ENCODE measurements around the gene PLD3. TPM values are rescaled to one million over a fixed set of nuclear protein-coding genes. Genes with fewer than 3 reads are reported as not detected.

The PLD3 gene
- total and polyA plus RNA-seq, 2 donors (not counting 3 experiments of a cell fraction or from before 2014, with no cell fraction given), result 166 to 479 TPM

- no peak overlapping the region for H3K9ac ChIP-seq (replicated peaks; ENCODE audit: extremely low read depth, insufficient read depth, low read length)
- TF ChIP-seq EZH2 (IDR thresholded peaks at IDR 0.05; ENCODE audit: borderline replicate concordance, low read depth, low read length, severe bottlenecking), result no peak
- peak; percentile 14 for TF ChIP-seq POLR2AphosphoS5 (IDR thresholded peaks at IDR 0.05; ENCODE audit: insufficient read depth, low read depth, low read length)
- TF ChIP-seq FOS (IDR thresholded peaks at IDR 0.05; ENCODE audit: borderline replicate concordance, insufficient read depth, low read length), result no peak
- no peak for TF ChIP-seq MYC (IDR thresholded peaks at IDR 0.05; ENCODE audit: low read depth, low read length)
- H3K9me3 ChIP-seq (replicated peaks; ENCODE audit: control insufficient read depth, insufficient read depth, low read length), result no peaks in the 10 kb centered on the region
- no peak overlapping the region for H3K4me3 ChIP-seq (replicated peaks in 1 of 3; ENCODE audit: insufficient read depth in 1 of 3, low read depth in 1 of 3, low read length in 3 of 3)
- H3K27me3 ChIP-seq (ENCODE audit: control insufficient read depth in 2 of 2, insufficient read depth in 2 of 2, low read length in 2 of 2), result no peaks in the 10 kb centered on the region
- H4K20me1 ChIP-seq (replicated peaks; ENCODE audit: control insufficient read depth, extremely low read depth, insufficient read depth, low read length), result no peaks in the 10 kb centered on the region
- POLR2A ChIA-PET, result no interaction called here
- BruUV-seq (replicated peaks), result TSS peak; percentile 10
- no peak overlapping the region for H2AFZ ChIP-seq (ENCODE audit: low read depth, low read length)
- H3K27ac ChIP-seq (ENCODE audit: insufficient read depth, low read depth, low read length), result no peak overlapping the region
- DNase-seq (ENCODE audit: low read depth, low spot score), result no peak
- no peak overlapping the region for H3K4me2 ChIP-seq (ENCODE audit: insufficient read depth, low read length)
- no peaks in the 10 kb centered on the region for H3K9me1 ChIP-seq (replicated peaks; ENCODE audit: control insufficient read depth, extremely low read depth, insufficient read depth, low read length)
- no peaks in the 10 kb centered on the region for H3K79me2 ChIP-seq (ENCODE audit: control insufficient read depth, insufficient read depth, low read length)
- intact Hi-C loops (cut with micrococcal nuclease) (no loop called here), dilution Hi-C loops (cut with MboI; ENCODE audit: extremely low pct_ligation_motif_present, low sequenced_read_pairs) (no loop called here)
- FAIRE-seq, result no peak
- CTCF ChIA-PET, result interaction anchor here (1.2 kb wide), 1 partner anchor 11 kb away, joined by 4 read pairs; no protein-coding TSS in a partner anchor
- no peaks in the 10 kb centered on the region for H3K4me1 ChIP-seq (ENCODE audit: control insufficient read depth, extremely low read depth, insufficient read depth, low read length)
- peaks cover 2 to 3% of the 10 kb centered on the region in 2 experiments for H3K36me3 ChIP-seq (ENCODE audit: control insufficient read depth in 2 of 2, extremely low read depth in 1 of 2, insufficient read depth in 2 of 2, low read length in 2 of 2)
Measured at GRCh38 chr19:40315812-40316470, 32.6 kb upstream of the PLD3 start.

- TF ChIP-seq POLR2AphosphoS5 (IDR thresholded peaks at IDR 0.05; ENCODE audit: insufficient read depth, low read depth, low read length) (no peak), FOS (IDR thresholded peaks at IDR 0.05; ENCODE audit: borderline replicate concordance, insufficient read depth, low read length) (no peak), CTCF (IDR thresholded peaks at IDR 0.05; ENCODE audit: extremely low read depth in 1 of 2, insufficient read depth in 1 of 2, low read depth in 1 of 2, low read length in 2 of 2) (no peak), MAX (IDR thresholded peaks at IDR 0.05; ENCODE audit: insufficient read depth, insufficient read length) (no peak), MYC (IDR thresholded peaks at IDR 0.05; ENCODE audit: low read depth, low read length) (no peak), POLR2A (IDR thresholded peaks at IDR 0.05; ENCODE audit: low read depth, low read length) (no peak), JUN (IDR thresholded peaks at IDR 0.05; ENCODE audit: borderline replicate concordance, insufficient read depth, insufficient read length, low read depth) (no peak), GATA2 (IDR thresholded peaks at IDR 0.05; ENCODE audit: insufficient read depth, insufficient read length, low read depth, low read length) (no peak), EZH2 (IDR thresholded peaks at IDR 0.05; ENCODE audit: borderline replicate concordance, low read depth, low read length, severe bottlenecking) (no peak)
- Histone ChIP-seq H3K9me1 (replicated peaks; ENCODE audit: control insufficient read depth, extremely low read depth, insufficient read depth, low read length) (no peaks in the 10 kb centered on the region), H3K9me3 (replicated peaks; ENCODE audit: control insufficient read depth, insufficient read depth, low read length) (no peaks in the 10 kb centered on the region), H3K27me3 (ENCODE audit: control insufficient read depth in 2 of 2, insufficient read depth in 2 of 2, low read length in 2 of 2) (no peaks in the 10 kb centered on the region), H3K36me3 (ENCODE audit: control insufficient read depth in 2 of 2, extremely low read depth in 1 of 2, insufficient read depth in 2 of 2, low read length in 2 of 2) (peaks cover 6 to 14% of the 10 kb centered on the region in 2 experiments), H3K4me1 (ENCODE audit: control insufficient read depth, extremely low read depth, insufficient read depth, low read length) (peaks cover 3% of the 10 kb centered on the region), H3K4me2 (ENCODE audit: insufficient read depth, low read length) (no peak overlapping the region), H2AFZ (ENCODE audit: low read depth, low read length) (no peak overlapping the region), H3K9ac (replicated peaks; ENCODE audit: extremely low read depth, insufficient read depth, low read length) (no peak overlapping the region), H4K20me1 (replicated peaks; ENCODE audit: control insufficient read depth, extremely low read depth, insufficient read depth, low read length) (no peaks in the 10 kb centered on the region), H3K79me2 (ENCODE audit: control insufficient read depth, insufficient read depth, low read length) (no peaks in the 10 kb centered on the region), H3K27ac (ENCODE audit: insufficient read depth, low read depth, low read length) (no peak overlapping the region), H3K4me3 (replicated peaks in 1 of 3; ENCODE audit: insufficient read depth in 1 of 3, low read depth in 1 of 3, low read length in 3 of 3) (no peak overlapping the region)
- dilution Hi-C loops (cut with MboI; ENCODE audit: extremely low pct_ligation_motif_present, low sequenced_read_pairs), result no loop called here
- POLR2A ChIA-PET, result no interaction called here
- BruUV-seq (replicated peaks), result no TSS peak
- FAIRE-seq, result no peak
- DNase-seq (ENCODE audit: low read depth, low spot score), result no peak
- intact Hi-C loops (cut with micrococcal nuclease), result no loop called here
- CTCF ChIA-PET, result no interaction called here
Measured at GRCh38 chr19:40317338-40317737, 31.2 kb upstream of the PLD3 start.

All from endothelial cell of umbilical vein (primary cell).